IPS-NIHi11 (cell line): Measurements from ENCODE around the gene MAPK9.

Experiments used
- DNase-seq: peaks from one replicate; pipeline ENCODE4 v3.0.0; 2012; ENCODE audit warnings: mixed read lengths, low spot score

The MAPK9 gene

DNA sequence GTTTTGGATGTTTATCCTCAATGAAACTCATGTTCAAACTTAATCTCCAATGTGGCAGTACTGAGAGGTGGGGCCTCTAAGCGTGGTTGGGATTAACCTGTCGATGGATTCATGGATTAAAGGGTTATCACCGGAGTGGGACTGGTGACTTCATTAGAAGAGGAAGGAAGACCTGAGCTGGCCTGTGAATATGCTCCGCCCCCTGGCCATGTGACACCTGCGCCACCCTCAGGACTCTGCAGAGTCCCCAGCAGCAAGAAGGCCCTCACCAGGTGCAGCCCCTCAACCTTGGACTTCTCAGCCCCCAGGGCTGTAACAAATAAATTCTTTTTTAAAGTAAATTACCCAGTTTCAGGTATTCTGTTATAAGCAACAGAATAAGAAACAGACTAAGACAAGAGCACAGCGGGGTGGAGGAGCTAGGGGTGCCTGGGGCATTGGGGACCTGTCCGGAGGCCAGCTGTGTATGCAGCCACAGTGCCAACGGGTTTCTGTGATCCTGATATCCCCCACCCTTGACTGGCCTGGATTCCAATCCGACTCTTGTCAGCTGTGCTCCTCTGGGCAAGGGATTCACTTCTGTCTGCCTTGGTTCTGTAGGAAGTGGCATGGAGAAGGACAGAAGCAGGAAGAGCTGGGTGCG, 3.2 kb upstream of the MAPK9 start:
- no peak for DNase-seq

GRCh38 chr5:180294411-180294810, 2.5 kb upstream of the MAPK9 start:
- DNase-seq = no peak

DNA sequence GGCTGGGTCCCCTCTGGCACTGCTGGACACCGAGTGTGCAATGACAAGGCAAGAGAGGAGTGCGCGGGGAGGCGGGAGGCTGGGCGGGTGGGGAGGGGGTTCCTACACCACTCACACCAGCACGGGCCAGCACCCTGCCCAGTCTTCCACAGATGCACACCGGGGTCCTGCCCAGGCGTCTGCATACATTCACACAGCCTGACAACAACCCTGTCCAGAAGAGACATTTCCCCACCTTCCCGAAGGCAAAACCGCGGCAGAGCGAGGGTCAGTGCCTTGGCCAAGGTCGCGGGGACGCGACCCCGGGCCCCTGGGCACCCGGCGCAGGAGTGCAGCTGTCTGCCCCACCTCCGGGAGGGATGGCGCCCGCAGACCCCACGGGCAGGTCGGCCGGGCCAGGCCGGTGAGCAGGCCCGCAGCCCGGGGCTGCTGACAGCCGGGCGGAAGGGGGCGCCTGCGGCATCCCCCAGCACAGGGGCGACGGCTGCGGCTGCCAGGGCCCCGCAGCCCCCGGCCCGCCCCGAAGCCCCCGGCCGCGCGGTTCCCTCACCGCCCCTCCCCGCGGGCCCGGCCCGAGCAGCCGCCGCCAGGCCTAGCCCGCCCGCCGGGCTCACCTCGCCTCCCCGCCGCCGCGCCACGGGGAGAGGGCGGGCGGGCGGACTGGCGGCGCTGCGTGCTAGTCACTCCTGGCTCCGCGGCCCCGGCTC, 496 bp downstream of the MAPK9 start:
- DNase-seq = peak; percentile 79

DNA sequence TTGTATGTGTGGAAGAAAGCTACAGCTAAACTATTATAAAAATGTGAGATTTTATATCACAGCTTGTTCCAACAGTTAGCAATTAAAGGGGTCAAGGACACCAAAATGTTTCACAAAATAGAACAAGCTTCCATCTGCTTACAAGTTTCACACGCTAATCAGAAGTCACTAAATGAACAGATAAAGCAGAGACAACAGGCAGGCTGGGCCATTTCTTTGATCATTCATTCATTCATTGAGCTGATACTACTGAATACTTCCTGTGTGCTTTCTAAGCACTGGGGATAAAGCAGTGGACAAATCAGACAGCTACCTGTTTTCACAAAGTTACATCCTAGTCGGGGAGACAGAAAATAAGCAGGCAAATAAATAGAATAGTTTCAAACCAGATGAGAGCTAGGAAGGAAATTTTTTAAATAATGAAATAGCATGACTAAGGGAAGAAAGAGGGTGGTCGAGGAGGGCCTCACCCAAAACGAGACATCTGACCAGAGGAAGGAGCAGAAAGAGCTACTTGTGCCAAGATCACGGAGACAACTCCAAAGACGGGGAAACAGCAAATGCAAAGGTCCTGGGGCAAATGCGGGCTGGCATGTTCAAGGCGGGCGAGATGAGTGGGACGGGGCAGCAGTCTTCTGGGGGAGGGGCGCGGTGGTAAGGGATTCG, 1.2 kb downstream of the MAPK9 start:
- no peak for DNase-seq

DNA sequence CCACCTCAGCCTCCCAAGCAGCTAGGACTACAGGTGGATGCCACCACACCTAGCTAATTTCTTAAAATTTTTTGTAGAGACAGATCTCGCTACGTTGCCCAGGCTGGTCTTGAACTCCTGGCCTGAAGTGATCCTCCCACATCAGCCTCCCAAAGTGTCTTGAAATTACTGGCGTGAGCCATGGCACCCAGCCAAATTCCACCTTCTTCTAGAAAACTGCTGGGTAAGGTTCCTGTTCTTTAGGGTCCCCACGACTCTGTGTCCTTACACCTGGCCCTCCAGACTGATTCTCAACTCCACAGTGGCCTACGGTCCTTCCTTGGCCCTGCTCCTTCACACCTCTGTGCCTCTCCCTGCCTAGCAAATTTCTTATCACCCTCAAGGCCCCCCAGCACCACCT, 1.9 kb downstream of the MAPK9 start:
- no peak for DNase-seq

GRCh38 chr5:180289433-180289832, 2.5 kb downstream of the MAPK9 start:
- no peak for DNase-seq

DNA sequence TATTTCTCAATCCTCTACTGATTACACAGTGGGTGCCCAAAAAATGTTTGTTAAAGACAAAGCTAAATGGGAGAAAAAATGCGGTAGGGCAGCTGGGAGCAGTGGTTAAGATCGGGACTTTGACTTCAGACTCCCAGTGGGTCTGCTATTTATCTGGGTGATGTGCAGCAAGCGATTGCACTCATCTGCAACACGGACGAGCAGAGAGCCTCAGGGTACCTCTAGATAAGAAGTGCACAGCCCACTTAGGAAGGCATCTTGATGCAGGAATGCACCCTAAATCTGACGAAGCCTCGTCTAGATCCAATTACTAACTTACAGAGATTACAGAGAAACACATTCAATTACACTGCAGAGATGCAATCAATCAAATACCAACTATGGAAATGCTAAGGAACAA, 4.0 kb downstream of the MAPK9 start:
- no peak for DNase-seq

- no peak for DNase-seq
Measured at GRCh38 chr5:180287404-180287803, 4.5 kb downstream of the MAPK9 start.

- no peak for DNase-seq
Measured at GRCh38 chr5:180284149-180284548, 7.7 kb downstream of the MAPK9 start.

DNA sequence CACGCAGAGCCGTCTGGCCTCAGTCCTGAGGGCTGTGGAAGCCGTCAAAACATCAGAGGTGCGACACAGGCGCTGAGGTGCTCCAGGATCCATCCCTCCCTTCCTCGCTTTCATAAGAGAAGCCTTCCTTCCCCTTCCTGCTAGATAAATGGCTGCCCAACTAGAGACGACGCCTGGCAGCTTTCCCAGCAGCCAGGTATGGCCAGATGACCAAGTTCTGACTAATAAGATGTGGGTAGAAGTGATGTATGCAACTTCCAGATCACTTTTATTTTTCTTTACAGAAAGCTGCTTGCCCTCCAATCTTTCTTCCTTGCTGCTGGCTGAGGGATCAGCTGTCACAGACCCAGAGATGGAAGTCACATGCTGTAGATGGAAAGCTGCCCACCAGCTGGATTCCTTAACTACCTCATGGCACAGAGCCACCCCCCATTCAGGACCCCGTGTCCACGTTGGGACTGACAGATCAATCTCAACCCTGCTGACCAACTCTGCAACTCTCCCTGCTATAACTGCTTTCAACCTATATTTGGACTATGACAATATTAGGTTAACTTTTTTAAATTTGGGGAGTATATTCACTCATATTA, 8.8 kb downstream of the MAPK9 start:
- DNase-seq = no peak

- no peak for DNase-seq
Measured at GRCh38 chr5:180282281-180282680, 9.6 kb downstream of the MAPK9 start.

DNA sequence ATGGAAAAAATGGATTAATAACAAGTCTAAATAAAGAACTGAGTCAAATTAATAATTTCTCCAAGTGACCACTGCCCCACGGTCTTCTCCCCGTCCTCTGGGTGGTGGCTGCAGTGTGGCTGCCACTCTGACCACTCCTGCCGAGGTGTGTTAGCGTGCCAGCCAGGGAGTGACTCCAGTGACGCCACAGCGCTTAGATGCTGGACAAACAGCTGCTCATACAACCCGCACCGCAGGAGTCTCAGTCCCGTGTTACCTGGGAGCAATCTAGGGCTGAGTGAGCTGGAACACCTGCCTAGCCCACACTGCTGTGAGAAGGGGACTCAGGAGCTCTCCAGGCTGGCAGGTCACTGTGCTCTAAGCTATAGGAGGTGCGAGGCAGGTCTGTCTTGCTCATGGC, 10.2 kb downstream of the MAPK9 start:
- DNase-seq = no peak

GRCh38 chr5:180274695-180275094, 17.2 kb downstream of the MAPK9 start:
- DNase-seq = no peak

DNA sequence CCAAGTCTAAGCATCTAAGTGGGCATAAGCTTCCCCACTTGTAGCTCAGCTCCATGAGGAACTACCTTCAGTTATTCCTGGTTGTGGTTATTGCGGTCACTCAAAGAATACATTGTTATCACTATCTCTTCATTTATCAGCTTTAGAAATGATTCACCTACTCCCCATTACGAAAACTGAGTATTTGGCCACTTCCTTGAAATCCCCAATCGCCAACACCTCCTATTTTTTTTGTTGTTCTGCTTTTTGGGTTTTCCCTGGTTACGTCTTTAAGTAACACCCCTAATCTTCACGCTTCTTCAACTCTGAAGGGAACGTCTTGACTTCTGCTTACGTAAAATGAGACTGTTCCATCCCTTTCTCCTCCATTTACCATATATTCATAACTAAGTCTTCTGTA, 20.7 kb downstream of the MAPK9 start:
- DNase-seq = no peak

GRCh38 chr5:180259260-180259611, 32.6 kb downstream of the MAPK9 start:
- DNase-seq = no peak

- no peak for DNase-seq
Measured at GRCh38 chr5:180253036-180253824, 38.7 kb downstream of the MAPK9 start.

DNA sequence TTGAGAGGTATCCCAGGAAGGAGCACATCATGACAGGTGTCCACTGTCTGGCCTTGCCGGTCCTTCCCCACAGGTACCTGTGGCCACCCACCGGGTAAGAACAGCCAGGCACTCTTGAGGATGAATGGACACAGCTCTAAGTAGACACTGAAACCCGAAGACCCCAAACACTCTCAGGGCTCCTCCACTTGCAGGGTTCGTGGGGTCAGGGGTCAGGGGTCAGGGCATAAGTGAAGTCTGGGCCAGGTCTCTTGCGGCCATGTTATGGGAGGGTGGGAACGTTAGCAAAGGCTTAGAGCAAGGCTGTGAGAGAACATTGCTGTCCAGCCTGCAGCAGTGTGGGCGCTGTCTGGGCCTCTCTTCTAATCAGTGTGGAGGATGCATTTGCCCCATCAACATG, 40.0 kb downstream of the MAPK9 start:
- DNase-seq = no peak

DNA sequence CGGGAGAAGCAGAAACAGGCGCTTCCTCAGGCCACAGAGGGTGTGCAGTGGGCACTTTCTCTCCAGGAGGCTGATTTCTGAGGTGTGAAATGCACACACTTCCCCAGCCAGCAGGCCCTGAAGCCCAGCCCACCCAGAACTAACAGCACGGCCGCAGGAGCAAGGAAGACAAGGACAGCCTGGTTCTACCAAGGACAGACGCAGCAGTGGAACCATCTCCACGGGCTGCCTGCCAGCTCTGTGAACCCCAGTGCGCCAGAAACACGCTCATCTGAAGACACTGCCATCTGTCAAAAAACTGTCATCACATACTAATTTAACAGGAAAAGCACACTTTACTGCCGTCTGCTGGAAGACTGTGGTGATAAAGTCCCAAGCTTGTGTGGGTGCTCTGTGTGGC, 40.7 kb downstream of the MAPK9 start:
- no peak for DNase-seq

- DNase-seq = no peak
Measured at GRCh38 chr5:180250329-180250728, 41.6 kb downstream of the MAPK9 start.

DNA sequence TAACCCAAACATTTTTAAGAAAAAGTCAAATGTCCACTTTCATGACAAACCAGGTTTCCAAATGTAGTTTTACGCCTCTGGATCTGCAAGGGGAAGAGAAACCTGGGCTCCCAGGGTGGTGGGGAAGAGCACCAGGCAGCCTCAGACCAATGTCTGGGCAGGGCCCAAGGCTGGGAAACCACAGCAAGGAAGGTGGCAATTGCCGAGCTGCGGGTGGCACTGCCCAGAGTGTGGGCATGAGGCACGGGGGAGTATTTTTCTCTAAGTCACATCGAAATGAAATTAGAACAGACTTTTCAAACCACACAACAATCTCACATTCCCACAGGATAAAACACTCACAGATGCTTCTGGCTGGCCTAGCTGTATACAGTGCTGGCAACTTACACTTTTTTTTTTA, 50.3 kb downstream of the MAPK9 start:
- no peak for DNase-seq

DNA sequence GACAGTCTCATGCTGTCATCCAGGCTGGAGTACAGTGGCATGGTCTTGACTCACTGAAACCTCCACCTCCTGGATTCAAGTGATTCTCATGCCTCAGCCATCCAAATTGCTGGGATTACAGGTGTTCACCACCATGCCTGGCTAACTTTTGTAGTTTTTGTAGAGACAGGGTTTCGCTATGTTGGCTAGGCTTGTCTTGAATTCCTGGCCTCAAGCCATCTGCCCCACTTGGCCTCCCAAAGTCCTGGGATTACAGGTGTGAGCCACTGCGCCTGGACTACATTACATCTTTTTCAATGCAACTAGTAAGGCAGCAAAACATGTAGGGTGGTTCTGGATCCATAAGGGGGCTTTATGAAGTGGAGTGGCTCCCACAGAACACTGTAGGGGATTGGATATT, 53.3 kb downstream of the MAPK9 start:
- no peak for DNase-seq

DNA sequence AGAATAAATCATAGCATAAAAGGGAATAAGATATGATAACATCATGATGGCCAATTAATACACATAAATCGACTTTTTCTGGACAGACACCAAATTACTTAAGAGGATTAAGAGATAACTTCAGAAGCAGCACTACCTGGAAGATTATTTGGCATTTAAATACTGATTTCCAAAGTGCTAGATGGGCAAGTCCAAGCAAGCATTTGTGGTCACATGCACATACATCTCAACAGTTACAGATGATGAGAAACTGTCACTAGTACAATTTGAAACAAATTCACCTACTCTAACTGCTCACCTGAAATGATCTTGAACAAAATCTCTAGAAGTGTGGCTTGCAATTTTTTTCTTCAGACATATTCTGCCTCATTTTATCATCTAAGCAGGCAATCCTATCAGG, 56.0 kb downstream of the MAPK9 start:
- DNase-seq = no peak
